ENCODE measurements around the gene NDUFC2.
"Not testable (repeated sequence)": the region's sequence is repeated elsewhere in the genome, so short reads cannot be mapped to it uniquely, and the experiment has no call there.

Gene NDUFC2

GRCh38 chr11:78078218-78079167, 1.2 kb downstream of the NDUFC2 start:
- no peak for DNase-seq

- not testable (repeated sequence) for DNase-seq
Measured at GRCh38 chr11:78077592-78077991, 2.1 kb downstream of the NDUFC2 start.

GRCh38 chr11:78076733-78077403, 2.8 kb downstream of the NDUFC2 start:
- DNase-seq = no peak

- DNase-seq = peak; percentile 8
Measured at GRCh38 chr11:78074756-78075155, 4.9 kb downstream of the NDUFC2 start.

- no peak for DNase-seq
Measured at GRCh38 chr11:78072455-78072854, 7.2 kb downstream of the NDUFC2 start.

- DNase-seq = no peak
Measured at GRCh38 chr11:78071717-78072116, 7.9 kb downstream of the NDUFC2 start.

DNA sequence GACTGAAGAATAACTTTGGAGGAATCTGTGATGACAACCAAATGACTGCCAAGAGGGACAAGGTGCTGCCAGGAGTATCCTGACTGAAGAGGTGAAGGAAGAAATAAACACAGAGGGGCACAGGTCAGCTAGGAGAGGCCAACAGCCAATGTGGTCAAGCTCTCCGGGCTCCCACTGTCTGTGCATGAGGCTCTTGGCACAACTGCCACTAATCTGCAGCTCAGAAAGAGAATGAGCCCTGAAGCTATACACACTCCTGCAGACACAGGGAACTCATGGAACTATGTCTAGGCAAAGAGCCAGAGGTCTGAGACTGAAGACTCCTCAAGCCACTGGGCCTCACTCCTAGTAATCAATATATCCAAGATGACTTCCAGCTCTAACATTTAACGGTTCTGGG, 9.0 kb downstream of the NDUFC2 start:
- DNase-seq = no peak

GRCh38 chr11:78069465-78069864, 10.2 kb downstream of the NDUFC2 start:
- DNase-seq = peak; percentile 86

DNA sequence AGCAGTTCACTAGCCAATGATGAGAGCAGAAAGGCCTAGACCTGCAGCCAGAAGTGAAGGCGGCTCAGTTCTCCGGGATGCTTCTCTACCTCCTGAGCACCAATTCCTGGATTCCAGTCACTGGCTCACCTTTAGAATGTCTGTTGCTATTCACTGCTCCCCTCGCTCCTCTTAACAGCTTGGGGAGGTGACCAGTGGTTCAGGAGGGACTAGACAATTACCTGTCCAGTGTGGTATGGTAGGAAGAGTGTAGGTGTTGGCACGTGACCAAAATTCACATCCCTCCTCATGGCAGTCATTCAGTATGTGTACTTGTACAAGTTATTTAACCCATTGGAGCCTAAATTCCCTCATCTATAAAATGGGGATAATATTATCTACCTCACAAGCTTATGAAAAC, 12.0 kb downstream of the NDUFC2 start:
- no peak for DNase-seq

GRCh38 chr11:78066471-78066870, 13.2 kb downstream of the NDUFC2 start:
- DNase-seq = no peak

DNA sequence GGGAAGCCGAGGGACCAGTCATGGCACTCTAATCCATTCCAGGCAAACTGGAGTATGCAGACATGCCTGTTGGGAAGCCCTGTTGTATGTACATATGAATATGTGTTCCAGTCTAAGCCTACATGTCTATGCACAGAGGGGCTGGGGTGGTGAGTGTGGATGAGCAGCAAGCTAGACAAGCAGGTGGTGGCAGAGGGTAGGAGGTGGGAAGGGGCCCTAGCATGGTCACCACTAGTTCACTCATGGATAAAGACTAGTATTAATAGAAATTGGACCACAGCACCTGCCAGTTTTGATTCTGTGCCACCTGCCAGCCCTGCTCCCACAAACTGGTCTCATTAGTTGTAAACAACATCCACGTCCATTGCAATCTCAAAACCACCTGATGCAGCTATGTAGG, 14.5 kb downstream of the NDUFC2 start:
- DNase-seq = no peak

DNA sequence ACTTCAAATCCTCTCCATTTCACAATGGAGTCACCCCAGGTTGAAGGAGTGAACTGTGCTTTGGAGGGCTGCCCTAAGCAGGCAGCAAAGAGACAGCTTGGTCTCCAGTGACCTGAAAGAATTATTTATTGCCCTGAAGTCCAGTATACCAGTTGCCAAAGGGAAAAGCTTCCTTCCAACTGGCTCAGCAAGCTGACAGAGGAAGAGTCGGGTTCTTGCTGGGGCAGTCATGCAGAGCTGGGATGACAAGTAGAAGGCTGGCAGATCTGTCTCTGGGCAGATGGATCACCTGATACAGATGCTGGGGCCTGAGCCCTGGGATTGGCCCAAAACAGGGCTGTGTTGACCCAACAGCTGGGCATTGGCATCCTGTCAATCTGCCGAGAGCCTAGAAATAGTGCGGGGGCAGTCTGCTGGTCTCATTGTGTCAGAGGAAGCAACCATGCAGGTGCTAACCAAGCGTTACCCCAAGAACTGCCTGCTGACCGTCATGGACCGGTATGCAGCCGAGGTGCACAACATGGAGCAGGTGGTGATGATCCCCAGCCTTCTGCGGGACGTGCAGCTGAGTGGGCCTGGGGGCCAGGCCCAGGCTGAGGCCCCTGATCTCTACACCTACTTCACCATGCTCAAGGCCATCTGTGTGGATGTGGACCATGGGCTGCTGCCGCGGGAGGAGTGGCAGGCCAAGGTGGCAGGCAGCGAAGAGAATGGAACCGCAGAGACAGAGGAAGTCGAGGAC, 16.1 kb downstream of the NDUFC2 start, which contains the start of gene THRSP:
THRSP (plus strand) TSS at position 422 of the 742 bp plus-strand sequence; CDS start at position 443, 21 bp downstream.
- no peak for DNase-seq

GRCh38 chr11:78062671-78063070, 17.0 kb downstream of the NDUFC2 start:
- no peak for DNase-seq

DNA sequence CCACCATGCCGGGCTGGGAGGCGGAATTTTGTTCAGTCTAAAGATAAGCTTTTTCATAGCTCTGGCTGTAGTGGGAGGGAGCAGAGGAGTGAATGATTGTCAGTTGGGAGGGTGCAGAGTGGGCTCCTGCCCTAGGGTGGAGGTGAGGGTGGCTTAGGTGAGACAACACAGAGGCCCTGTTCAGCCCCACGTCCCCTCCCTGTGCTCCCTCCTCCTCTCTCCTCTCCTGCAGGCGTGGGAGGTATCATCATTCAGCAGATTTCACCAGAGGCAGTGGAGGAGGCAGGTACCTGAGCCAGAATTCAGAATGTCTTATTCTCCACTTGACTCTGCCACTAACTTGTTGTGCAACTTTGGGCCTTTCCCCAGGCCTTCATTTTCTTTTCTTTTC, 17.7 kb downstream of the NDUFC2 start:
- DNase-seq = no peak

- DNase-seq = no peak
Measured at GRCh38 chr11:78061088-78061920, 18.4 kb downstream of the NDUFC2 start.

DNA sequence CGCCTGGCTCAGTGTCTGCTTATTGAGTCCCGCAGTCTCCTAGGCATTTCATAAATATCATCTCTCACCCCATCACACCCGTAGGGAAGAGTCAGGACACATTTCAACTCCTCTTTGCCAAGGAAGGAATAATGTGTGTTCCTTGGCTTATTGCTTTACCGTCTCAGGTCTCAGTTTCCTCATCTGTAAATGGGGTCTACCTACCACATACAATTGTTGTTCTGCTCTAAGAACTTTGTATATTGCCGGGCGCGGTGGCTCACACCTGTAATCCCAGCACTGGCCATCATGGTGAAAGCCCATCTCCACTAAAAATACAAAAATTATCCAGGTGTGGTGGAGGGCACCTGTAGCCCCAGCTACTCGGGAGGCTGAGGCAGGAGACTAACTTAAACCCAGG, 19.1 kb downstream of the NDUFC2 start:
- no peak for DNase-seq

DNA sequence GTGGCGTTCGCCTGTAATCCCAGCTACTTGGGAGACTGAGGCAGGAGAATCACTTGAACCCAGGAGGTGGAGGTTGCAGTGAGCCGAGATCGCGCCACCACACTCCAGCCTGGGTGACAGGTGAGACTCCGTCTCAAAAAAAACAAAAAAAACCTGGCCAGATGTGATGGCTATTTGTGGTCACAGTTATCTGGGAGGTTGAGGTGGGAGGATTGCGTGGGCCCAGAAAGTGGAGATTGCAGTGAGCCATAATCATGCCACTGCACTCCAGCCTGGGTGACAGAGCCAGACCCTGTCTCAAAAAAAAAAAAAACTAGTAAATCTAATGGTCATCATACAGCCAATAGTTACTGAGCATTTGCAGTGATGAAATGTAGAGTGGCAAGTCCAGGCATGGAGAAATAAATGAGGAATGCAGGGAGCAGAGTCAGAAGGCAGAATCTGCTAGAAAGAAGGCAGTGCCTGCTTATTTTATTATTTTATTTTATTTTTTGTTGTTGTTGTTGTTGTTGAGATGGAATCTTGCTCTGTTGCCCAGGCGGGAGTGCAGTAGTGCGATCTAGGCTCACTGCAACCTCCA, 19.8 kb downstream of the NDUFC2 start:
- DNase-seq = not testable (repeated sequence)

DNA sequence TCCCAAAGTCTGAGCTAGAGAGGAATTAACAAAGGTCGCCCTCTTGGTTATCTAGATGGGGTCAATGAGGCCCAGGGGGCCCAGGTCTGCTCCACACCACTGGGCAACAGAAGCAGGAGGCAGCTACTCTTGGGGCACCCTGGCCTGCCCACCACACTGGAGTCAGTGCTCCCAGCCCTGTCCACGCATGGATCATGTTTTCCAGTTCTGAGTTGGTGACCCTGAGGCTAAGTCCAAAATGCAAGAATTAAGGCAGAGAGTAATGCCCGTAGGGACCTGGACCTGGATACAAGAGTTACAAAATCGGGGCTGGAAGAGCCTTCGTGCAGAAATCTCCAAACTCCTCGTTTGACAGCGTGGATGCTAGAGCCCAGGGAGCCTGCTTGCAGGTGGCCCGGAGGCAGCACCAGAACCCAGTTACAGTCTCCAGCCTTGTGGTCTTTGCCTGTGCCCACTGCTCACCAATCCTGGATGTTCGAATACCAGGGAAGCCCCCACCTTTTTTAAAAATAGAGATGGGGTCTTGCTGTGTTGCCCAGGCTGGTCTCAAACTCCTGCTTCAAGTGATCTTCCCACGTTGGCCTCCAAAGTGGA, 22.1 kb downstream of the NDUFC2 start:
- DNase-seq = no peak

DNA sequence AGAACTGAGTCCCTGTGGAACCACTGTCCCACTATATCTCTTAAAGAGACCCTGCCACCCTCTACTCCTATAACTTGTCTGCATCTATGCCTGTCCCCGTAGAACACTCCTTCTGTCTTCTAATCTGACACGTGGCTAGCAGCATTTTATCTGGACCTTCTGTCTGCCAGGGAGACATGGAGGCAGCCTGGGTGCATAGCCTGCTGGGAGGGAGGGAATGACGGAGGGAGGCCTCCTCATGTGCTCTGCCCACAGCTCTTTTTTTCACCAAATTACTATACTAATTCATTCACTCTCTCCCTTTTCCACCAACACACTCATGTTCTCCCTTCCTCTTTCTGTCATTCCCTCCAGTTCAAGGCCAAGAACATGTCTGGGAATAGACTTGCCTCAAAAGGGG, 23.6 kb downstream of the NDUFC2 start:
- DNase-seq = no peak

DNA sequence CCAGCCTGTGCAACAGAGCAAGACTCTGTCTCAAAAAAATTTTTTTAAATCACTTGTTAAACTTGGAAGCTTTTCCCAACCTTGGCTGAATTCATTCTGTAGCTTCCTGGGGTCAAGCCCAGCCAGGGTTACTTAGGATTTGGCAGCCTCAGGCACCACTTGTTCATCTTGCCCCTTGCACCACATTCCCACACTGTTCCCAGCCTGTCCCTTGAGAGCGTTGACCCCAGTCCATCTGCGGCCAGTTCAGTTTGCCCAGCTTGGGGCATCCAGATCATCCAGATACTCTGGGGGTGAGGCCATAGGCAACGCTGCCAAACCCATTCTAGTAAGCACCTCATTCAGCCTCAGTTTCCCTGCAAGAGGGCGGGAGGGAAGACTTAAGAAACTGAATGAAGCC, 24.7 kb downstream of the NDUFC2 start:
- DNase-seq = no peak

DNA sequence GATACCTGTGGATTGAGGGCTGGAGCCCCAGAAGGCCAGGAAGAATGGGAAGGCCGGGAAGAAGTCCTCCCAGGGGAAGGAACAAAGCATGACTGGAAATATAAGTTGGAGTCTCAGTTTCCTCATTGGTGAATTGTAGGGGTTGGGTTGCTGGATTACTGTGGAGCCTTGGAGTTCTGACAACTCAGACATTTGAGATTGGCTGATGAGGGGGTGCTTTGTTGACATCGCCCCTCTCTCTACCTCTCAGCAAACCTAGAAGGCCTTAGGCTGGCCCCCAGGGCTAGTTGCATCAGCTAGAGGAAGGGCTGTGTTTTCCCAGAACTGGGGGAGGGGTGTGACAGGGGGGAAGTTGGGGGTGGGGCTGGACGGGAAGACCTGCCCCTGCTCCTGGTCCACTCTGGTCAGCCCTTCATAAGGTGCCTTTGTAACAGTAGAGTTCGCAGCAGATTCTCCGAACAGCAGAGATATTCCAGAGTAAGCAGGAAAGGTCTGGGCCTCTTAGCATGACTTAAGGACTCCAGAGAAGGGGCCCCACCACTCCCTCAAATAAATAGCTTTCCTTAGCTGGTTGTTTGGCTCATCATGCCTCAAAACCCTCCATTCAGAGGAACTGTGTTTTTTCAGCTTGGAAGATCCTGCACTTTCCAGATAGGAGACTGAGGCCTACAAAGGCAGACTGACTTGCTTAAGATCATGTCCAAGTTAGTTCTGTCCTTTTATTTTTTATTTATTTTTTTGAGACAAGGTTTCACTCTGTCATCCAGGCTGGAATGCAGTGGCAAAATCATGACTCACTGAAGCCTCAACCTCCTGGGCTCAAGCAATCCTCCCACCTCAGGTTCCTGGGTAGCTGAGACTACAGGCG, 28.5 kb downstream of the NDUFC2 start:
- no peak for DNase-seq
